LNCaP clone FGC (cell line): ENCODE results near the gene SLC19A1.
"Not testable (repeated sequence)": the region's sequence is repeated elsewhere in the genome, so short reads cannot be mapped to it uniquely, and the experiment has no call there.

Experiments
- DNase-seq: peaks from one replicate; pipeline ENCODE4 v3.0.0-alpha.2; 2011; ENCODE audit warnings: low read depth
- H3K4me3 ChIP-seq: 2 replicates; pipeline ENCODE4 v1.5.1; 2011; ENCODE audit warnings: mild to moderate bottlenecking, low read depth, low read length, control low read depth
- CTCF ChIP-seq: IDR thresholded peaks from 2 replicates; pipeline ENCODE4 v1.5.1; 2012; ENCODE audit warnings: mild to moderate bottlenecking; ENCODE audit not compliant: control insufficient read depth, insufficient read depth; ENCODE audit errors: extremely low read depth

The SLC19A1 gene

GRCh38 chr21:45534636-45535331 is 7.5 kb downstream of the SLC19A1 start:
- TF ChIP-seq CTCF, result no peak
- no peak for DNase-seq
- H3K4me3 ChIP-seq, result no peak overlapping the region

GRCh38 chr21:45533846-45534635 is 8.2 kb downstream of the SLC19A1 start:
- TF ChIP-seq CTCF, result no peak
- DNase-seq, result no peak
- no peak overlapping the region for H3K4me3 ChIP-seq

GRCh38 chr21:45533361-45533845 is 8.8 kb downstream of the SLC19A1 start:
- no peak for TF ChIP-seq CTCF
- no peak for DNase-seq
- no peak overlapping the region for H3K4me3 ChIP-seq

GRCh38 chr21:45532826-45533360 is 9.3 kb downstream of the SLC19A1 start:
- no peak for TF ChIP-seq CTCF
- DNase-seq, result no peak
- no peak overlapping the region for H3K4me3 ChIP-seq

GRCh38 chr21:45531393-45532215 is 10.6 kb downstream of the SLC19A1 start:
- DNase-seq, result no peak
- H3K4me3 ChIP-seq, result no peak overlapping the region
- TF ChIP-seq CTCF, result no peak

GRCh38 chr21:45531114-45531392 is 11.2 kb downstream of the SLC19A1 start:
- H3K4me3 ChIP-seq, DNase-seq: not testable (repeated sequence)
